ENCODE data around the gene SLC35F5.
"Not testable (repeated sequence)": the region's sequence is repeated elsewhere in the genome, so short reads cannot be mapped to it uniquely, and the experiment has no call there.

SLC35F5 gene

DNA sequence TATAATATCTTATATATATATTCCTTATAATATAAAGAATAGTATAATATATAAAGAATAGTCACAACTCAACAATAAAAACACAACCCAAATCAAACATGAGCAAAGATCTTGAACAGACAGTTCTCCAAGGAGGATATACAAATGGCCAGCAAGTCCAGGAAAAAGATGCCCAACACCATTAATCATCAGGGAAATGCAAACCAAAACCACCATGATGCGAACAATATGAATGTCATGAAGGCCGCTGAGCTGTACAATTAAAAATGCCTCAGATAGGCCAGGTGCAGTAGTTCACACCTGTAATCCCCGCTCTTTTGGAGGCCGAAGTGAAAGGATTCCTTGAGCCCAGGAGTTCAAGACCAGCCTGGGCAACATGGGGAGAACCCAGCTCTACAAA lies 58.9 kb downstream of the SLC35F5 start:
- DNase-seq (ENCODE audit: low spot score), result no peak

DNA sequence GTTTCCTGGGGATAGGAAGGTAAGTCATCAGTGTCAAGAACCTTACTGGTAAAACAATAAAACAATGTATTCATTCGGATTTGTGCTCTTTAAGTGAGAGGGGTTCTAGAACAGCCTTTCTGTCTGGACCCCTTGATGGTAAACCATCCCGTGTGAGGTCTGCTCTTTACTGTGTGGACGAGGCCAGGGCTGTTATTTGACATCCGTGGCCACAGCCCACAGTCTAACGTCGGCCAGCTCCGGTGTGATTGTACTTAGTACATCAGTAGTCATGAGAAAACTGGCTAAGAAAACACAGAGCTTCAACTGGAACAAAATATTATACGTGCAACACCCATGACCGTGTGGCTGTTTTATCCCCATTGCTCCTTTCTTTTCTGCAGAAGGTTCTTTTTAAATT lies 62.0 kb downstream of the SLC35F5 start:
- DNase-seq (ENCODE audit: low spot score), result no peak

DNA sequence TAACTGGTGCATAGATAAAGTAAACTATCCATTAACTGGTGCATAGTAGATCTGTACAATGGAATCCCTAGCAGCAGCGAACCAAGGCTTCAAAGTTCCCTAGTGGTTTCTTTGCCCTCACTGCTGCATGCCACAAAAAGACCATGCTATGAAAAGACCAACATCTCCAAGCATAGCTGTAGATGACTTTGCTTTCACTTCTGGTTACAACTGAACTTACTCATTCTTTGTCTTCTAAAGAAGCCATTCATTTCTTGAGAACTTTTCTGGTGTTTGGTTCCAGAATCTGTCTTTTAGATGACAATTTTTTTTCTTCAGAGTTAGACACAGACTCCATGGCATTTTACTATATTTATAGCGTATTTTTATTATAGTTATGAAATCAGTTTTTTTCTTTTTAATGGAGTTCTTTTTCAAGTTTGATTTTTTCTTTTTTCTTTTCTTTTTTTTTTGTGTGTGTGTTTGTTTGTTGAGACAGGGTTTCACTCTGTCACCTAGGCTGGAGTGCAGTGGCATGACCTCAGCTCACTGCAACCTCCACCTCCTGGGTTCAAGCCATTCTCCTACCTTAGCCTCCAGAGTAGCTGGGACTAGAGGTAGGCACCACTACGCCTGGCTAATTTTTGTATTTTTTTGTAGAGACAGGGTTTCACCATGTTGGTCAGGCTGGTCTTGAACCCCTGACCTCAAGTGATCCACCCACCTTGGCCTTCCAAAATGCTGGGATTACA lies 63.6 kb downstream of the SLC35F5 start:
- DNase-seq (ENCODE audit: low spot score), result no peak

DNA sequence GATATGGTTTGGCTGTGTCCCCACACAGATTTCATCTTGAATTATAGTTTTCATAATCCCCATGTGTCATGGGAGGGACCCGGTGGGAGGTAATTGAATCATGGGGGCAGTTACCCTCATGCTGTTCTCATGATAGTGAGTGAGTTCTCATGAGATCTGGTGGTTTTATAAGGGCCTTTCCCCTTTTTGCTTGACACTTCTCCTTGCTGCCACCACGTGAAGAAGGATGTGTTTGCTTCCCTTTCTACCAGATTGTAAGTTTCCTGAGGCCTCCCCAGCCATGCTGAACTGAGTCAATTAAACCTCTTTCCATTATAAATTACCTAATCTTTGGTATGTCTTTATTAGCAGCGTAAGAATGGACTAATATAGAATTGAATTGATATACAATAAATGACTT lies 65.6 kb downstream of the SLC35F5 start:
- DNase-seq (ENCODE audit: low spot score), result not testable (repeated sequence)

DNA sequence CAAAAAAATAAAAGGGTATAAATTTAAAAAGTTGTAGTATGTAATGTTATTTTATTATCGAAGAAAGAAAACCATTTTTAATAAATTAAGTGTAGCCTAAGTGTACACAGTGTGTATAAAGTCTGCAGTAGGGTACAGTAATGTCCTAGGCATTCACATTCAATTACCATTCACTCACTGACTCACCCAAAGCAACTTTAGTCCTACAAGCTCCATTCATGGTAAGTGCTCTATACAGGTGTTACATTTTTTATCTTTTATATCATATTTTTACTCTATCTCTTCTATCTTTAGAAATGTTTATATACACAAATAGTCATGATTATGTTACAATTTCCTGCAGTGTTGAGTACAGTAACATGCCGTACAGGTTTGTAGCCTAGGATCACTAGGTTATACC lies 69.9 kb downstream of the SLC35F5 start:
- DNase-seq (ENCODE audit: low spot score), result no peak

DNA sequence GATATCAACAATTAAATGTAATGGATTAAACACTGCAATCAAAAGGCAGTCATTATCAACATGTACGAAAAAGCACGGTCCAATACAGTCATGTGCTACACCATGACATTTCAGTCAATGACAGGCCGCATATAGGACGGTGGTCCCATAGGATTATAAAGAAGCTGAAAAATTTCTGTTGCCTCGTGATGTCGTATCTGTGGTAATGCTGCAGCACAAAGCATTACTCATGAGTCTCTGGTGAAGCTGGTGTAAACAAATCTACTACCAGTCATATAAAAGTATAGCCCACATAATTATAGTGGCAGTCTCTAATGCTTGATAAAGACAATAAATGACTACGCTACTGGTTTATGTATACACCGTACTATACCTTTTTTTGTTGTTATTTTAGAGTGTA lies 71.0 kb downstream of the SLC35F5 start:
- no peak for DNase-seq (ENCODE audit: low spot score)

DNA sequence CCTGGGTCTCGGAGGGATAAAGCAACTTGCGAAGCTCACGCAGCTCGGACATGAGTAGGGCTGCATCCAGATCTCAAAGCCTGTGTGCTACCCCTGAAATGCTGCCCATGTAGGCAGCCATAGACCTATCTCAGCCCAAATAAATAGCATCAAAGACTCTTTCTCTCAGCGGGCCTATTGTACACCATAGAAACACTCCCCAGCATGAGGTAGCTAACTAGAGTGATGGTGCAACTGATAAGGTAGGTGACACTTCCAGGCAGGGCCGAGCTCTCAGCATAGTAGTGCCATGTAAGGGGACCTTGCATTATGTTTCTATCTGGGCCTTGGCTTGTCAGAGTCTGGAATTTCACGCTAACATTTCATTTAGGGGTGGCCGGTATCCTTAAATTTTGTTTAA lies 77.0 kb downstream of the SLC35F5 start:
- no peak for DNase-seq (ENCODE audit: low spot score)

DNA sequence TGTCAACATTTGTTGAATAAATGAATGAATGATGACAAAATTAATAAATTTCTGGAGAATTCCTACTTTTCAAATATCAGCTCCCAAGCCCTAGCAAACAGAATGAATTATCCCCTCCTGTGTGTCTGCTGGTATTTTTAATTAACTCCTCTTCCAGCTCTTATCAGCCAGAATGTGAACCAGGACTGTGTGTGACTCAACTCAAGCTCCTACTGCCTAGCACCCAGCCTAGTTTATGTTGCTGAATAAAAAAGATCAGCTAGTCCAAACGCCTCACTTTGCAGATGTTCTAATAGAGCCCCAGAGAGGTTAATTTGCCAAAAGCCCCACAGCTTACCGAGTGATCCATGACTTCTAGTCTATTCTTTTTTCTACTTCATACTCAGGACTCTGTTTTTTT lies 79.1 kb downstream of the SLC35F5 start:
- DNase-seq (ENCODE audit: low spot score), result no peak

DNA sequence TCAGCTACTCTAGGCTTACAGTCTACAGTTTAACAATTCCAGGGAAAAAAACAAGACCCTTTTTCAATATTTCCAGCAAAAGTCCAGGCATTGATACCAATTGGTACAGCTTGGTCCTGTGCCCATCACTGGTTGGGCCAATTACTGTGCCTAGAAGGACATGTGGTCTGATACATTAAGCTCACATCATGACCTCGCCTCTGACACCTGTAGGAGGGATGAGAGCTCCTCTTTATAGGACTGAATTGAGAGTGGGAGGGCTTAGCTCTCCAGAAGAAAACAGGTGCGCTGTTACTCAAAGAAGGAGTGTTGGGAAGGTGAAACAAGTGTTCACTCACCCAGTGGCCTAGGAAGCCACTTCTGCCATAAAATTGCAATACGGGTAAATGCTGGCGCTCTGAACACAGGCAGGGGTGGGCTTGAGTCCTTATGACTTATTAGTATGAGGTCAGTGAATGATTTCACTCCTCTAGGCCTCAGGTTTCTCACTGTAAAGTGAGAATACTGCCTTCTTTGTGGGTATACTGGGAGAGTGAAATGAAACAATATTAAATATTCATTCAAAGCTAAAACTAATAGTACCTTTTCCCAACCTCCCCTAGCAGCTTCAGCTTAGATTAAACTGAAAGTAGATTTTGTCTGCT lies 79.7 kb downstream of the SLC35F5 start:
- no peak for DNase-seq (ENCODE audit: low spot score)

DNA sequence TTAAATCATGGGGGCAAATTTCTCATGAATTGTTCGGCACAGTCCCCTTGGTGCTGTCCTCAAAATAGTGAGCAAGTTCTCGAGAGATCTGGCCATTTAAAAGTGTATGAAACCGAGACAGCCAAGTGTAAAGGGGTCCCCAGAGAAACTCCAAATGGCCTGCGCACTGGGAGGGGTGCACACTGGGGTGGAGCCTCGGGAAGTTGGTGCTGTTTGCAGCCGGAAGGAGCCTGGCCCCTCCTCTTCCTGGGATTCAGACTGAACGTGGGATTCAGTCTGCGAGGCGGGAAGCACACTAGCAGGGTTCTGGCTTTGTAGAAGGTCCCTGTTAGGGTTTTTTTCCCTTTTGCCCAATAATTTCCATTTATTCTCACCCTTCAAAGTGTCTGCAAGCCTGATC lies 80.6 kb downstream of the SLC35F5 start:
- no peak for DNase-seq (ENCODE audit: low spot score)

DNA sequence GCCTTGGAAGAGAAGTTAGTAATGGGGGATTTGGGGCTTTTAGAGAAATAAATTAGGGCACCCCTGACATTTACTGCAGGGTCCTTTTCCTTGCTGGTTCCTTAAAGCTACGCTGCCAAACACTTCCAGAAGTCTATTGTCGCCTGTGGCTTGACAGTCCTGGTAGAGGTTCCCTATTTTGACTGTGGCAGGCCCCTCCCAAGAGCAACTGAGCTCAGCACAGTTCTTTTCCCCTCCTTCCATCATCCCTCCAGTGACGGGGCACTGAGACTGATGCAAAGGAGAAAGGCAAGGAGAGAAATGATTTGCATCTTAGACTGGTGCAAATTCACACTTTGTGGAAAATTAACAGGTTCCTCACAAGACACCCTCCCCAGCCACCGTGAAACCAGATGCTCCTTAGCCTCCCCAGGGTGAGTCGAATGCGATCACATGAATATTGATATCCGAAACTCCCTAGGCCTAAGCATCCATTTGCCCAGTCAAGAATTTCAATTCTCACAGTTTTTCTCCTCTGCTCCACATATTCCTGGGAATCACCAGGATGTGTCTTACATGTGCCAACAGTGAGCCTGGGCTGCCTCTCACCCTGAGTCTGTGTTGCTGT lies 84.0 kb downstream of the SLC35F5 start:
- no peak for DNase-seq (ENCODE audit: low spot score)

DNA sequence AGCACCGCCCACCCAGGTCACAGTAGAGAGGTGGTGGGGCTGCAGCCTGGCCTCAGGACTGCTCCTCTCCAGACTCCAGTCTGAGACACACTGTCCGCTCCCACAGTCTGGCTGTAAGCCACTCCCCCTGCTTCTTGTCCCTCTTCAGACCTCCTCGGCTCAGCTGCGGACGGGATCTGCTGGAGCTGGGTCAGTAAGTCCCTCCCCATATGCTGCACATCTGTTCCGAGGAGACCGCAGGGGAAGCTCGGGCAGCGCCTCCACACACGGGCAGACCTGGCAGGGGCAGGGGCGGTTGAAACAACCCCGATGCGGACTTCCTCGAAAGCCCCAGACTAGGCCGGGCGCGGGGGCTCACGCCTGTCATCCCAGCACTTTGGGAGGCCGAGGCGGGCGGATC lies 87.4 kb downstream of the SLC35F5 start:
- DNase-seq (ENCODE audit: low spot score), result not testable (repeated sequence)

DNA sequence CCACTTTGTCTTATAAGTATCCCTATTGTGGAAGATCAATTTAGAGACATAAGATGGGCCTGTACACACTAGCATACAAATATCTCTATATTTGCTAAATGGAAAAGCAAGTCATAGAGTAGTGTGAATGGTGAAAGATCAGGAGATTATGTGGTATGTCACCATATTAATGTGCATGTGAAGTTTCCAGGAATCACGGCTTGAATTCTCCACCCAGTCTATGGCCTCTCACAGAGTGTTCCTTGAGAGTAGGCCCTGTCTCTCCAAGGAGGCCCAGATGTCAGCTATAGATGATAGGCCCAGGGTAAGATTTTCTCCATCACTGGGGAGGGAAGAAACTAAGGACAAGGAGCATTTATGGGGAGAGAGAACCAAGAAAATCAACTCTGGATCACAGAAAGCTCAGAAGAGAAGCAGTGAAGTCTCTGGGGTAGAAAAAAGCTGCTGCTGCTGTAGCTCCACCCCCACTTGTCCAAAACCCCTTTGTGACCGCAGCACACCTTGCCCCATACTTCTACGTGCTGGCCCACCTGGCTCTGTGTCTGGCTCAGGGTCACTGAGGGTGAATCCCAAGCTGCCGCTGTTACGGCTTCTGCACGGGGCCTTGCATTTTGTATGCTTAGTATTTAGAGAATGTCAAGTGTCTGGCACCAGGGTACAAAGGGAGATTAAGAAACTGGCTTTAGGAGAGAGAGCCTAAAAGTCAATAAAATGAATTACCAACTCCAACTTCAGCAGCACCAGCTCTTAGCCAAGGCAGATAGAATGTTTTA lies 91.5 kb downstream of the SLC35F5 start:
- not testable (repeated sequence) for DNase-seq (ENCODE audit: low spot score)

DNA sequence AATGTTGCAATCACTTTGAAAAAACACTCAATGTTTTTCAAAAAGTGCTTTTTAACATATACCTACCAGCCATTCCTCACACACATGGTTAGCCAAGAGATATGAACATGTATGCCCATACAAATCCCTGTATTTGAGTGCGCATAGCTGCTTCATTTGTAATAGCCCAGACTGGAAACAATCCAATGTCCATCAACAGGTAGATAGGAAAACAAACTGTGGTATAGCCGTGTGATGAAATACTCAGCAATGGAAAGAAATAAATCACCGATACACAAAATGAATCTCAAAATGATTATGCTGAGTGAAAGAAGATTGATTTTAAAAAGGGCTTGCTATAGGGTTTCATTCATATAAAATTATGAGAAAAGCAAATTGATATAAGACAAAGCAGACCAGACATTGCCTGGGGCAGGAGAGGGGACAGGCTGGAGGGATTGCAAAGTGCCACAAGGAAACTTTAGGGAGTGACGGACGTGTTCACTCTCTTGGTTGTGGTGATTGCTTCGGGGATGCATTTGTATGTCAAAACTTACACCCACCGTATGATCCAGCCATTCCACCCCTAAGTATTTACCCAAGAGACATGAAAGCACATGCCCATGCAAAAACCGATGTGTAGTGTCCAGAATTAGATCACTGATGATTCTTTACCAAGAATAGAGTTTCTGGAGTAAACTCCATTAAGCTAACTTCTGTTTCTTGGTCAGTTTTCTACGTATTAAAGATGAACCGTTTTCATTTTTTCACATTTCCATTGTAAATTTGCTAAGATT lies 93.0 kb downstream of the SLC35F5 start:
- DNase-seq (ENCODE audit: low spot score), result not testable (repeated sequence)

Data from kidney capillary endothelial cell (primary cell).